Endothelial cell of umbilical vein (primary cell): Measurements from ENCODE around the gene KAZN. TPM values are rescaled to one million over a fixed set of nuclear protein-coding genes. Genes with fewer than 3 reads are reported as not detected.

Experiments used
- BruUV-seq: library from RNA; stranded (reverse); fragments of 400-500 nt; replicated peaks from 2 replicates; lab custom pipeline; 2021; lab: Mats Ljungman, UMichigan
- CTCF ChIA-PET: fragments of 300-600, 350-600 bp; sonication (Branson Sonifier 250); formaldehyde crosslinking; loops from one replicate; lab custom pipeline; 2021; ENCODE audit warnings: antibody characterized with exemption, inconsistent platforms; lab: Charles Lee
- POLR2A ChIA-PET: fragments of 300-600, 350-600 bp; sonication (Branson Sonifier 250); formaldehyde crosslinking; loops from one replicate; lab custom pipeline; 2021; ENCODE audit warnings: antibody characterized with exemption, inconsistent platforms; lab: Charles Lee
- DNase-seq: peaks from one replicate; pipeline ENCODE4 v3.0.0-alpha.2; 2011; ENCODE audit warnings: low read depth, low spot score
- FAIRE-seq: peaks from 2 replicates; lab custom pipeline; 2011; peaks lifted over from hg19 to GRCh38; lab: Jason Lieb, UNC
- H2AFZ ChIP-seq: 2 replicates; pipeline ENCODE4 v1.6.0; 2012; ENCODE audit warnings: low read depth, low read length, control low read depth, inconsistent platforms
- H3K27ac ChIP-seq: 2 replicates; pipeline ENCODE4 v1.5.1; 2011; ENCODE audit warnings: low read depth, mild to moderate bottlenecking, control low read depth, low read length, moderate library complexity; ENCODE audit not compliant: insufficient read depth
- H3K27me3 ChIP-seq, 2 experiments: 2 replicates each; pipeline versions ENCODE4 v1.6.0 to v1.6.1; 2011; ENCODE audit warnings: low read length in 2 of 2, mixed read lengths in 1 of 2; ENCODE audit not compliant: control insufficient read depth in 2 of 2, insufficient read depth in 2 of 2
- H3K36me3 ChIP-seq, 2 experiments: 2 replicates in 1 of 2; 3 replicates in 1 of 2; pipeline ENCODE4 v1.5.1; 2011; ENCODE audit warnings: low read length in 2 of 2, mild to moderate bottlenecking in 1 of 2, moderate library complexity in 1 of 2; ENCODE audit not compliant: control insufficient read depth in 2 of 2, insufficient read depth in 2 of 2; ENCODE audit errors: extremely low read depth in 1 of 2
- H3K4me1 ChIP-seq: 3 replicates; pipeline ENCODE4 v1.5.1; 2011; ENCODE audit warnings: mild to moderate bottlenecking, low read length; ENCODE audit not compliant: control insufficient read depth, insufficient read depth; ENCODE audit errors: extremely low read depth
- H3K4me2 ChIP-seq: 2 replicates; pipeline ENCODE4 v1.6.1; 2011; ENCODE audit warnings: low read length, control low read depth, mixed read lengths; ENCODE audit not compliant: insufficient read depth
- H3K4me3 ChIP-seq, 3 experiments: fragments of 200-600 bp in 1 of 3; sonication (generic), shearing (Covaris generic) in 1 of 3; replicated peaks in 1 of 3; 2 replicates each; pipeline ENCODE4 v1.5.1; 2011 to 2016; ENCODE audit warnings: control low read depth in 3 of 3, low read length in 3 of 3, mild to moderate bottlenecking in 2 of 3, inconsistent platforms in 1 of 3, low read depth in 1 of 3, moderate library complexity in 1 of 3; ENCODE audit not compliant: insufficient read depth in 1 of 3
- H3K79me2 ChIP-seq: 2 replicates; pipeline ENCODE4 v1.6.0; 2012; ENCODE audit warnings: low read length, inconsistent platforms; ENCODE audit not compliant: control insufficient read depth, insufficient read depth
- H3K9ac ChIP-seq: replicated peaks from 2 replicates; pipeline ENCODE3; 2011; ENCODE audit warnings: low read length, control low read depth; ENCODE audit not compliant: insufficient read depth; ENCODE audit errors: extremely low read depth
- H3K9me1 ChIP-seq: replicated peaks from 3 replicates; pipeline ENCODE4 v1.6.0; 2011; ENCODE audit warnings: mild to moderate bottlenecking, low read length; ENCODE audit not compliant: control insufficient read depth, insufficient read depth; ENCODE audit errors: extremely low read depth
- H3K9me3 ChIP-seq: replicated peaks from 2 replicates; pipeline ENCODE4 v1.5.1; 2012; ENCODE audit warnings: low read length, inconsistent platforms; ENCODE audit not compliant: control insufficient read depth, insufficient read depth
- H4K20me1 ChIP-seq: replicated peaks from 2 replicates; pipeline ENCODE3; 2011; ENCODE audit warnings: mild to moderate bottlenecking, low read length; ENCODE audit not compliant: control insufficient read depth, insufficient read depth; ENCODE audit errors: extremely low read depth
- CTCF ChIP-seq, 2 donors: IDR thresholded peaks; 1 replicate in 1 of 2; 2 replicates in 1 of 2; pipeline ENCODE4 v1.5.1; 2011; ENCODE audit warnings: low read length in 2 of 2, mild to moderate bottlenecking in 2 of 2, moderate library complexity in 2 of 2, control low read depth in 1 of 2, inconsistent platforms in 1 of 2, low read depth in 1 of 2; ENCODE audit not compliant: insufficient read depth in 1 of 2; ENCODE audit errors: extremely low read depth in 1 of 2
- EZH2 ChIP-seq: IDR thresholded peaks from 2 replicates; pipeline ENCODE4 v1.6.1; 2012; ENCODE audit warnings: borderline replicate concordance, low read depth, mild to moderate bottlenecking, moderate library complexity, low read length, inconsistent platforms; ENCODE audit not compliant: severe bottlenecking
- FOS ChIP-seq: IDR thresholded peaks from 2 replicates; pipeline ENCODE4 v1.6.1; 2011; ENCODE audit warnings: mild to moderate bottlenecking, low read length, moderate library complexity, borderline replicate concordance; ENCODE audit not compliant: insufficient read depth
- GATA2 ChIP-seq: IDR thresholded peaks from 2 replicates; pipeline ENCODE4 v1.7.0; 2011; ENCODE audit warnings: low read depth, mild to moderate bottlenecking, moderate library complexity, mixed read lengths, low read length; ENCODE audit not compliant: insufficient read length, insufficient read depth
- JUN ChIP-seq: IDR thresholded peaks from 2 replicates; pipeline ENCODE4 v1.6.1; 2011; ENCODE audit warnings: borderline replicate concordance, low read depth; ENCODE audit not compliant: insufficient read length, insufficient read depth
- MYC ChIP-seq: IDR thresholded peaks from one replicate; pipeline ENCODE4 v1.6.1; 2011; ENCODE audit warnings: mild to moderate bottlenecking, low read depth, low read length
- POLR2A ChIP-seq: IDR thresholded peaks from 2 replicates; pipeline ENCODE4 v1.6.1; 2012; ENCODE audit warnings: low read depth, mild to moderate bottlenecking, control low read depth, low read length
- POLR2AphosphoS5 ChIP-seq: IDR thresholded peaks from 2 replicates; pipeline ENCODE4 v1.6.1; 2012; ENCODE audit warnings: low read depth, mild to moderate bottlenecking, control low read depth, low read length, moderate library complexity; ENCODE audit not compliant: insufficient read depth
- dilution Hi-C: fragments of 300-500 bp; cut with MboI; formaldehyde crosslinking; loops from one replicate; pipeline ENCODE4 v1.15.0; 2019; ENCODE audit warnings: low sequenced_read_pairs; ENCODE audit not compliant: extremely low pct_ligation_motif_present
- intact Hi-C: fragments of 100-400 bp; cut with micrococcal nuclease; formaldehyde crosslinking; loops from one replicate; pipeline ENCODE4 v1.10.0; 2022
- polyA plus RNA-seq, 4 experiments: library from polyadenylated mRNA; depleted of rRNA in 3 of 4; stranded (reverse) in 3 of 4; unstranded in 1 of 4; fragments of >200 nt; gene quantifications; 2 replicates each; pipeline versions ENCODE4 v1.2.1 to v1.2.3, GENCODE V29; 2011 to 2012; ENCODE audit warnings: missing spikeins in 1 of 4
- total RNA-seq: library from RNA; stranded (reverse); gene quantifications from 2 replicates; pipeline ENCODE4 v1.2.3, GENCODE V29; 2021
- TF ChIP-seq, protein P1 (sequence below): IDR thresholded peaks from 2 replicates; pipeline ENCODE4 v1.6.1; 2011; ENCODE audit not compliant: insufficient read depth, insufficient read length

The KAZN gene
- total and polyA plus RNA-seq, 2 donors (not counting 3 experiments of a cell fraction or from before 2014, with no cell fraction given) = 1.6 to 5.8 TPM

- intact Hi-C loops (no loop called here), dilution Hi-C loops (no loop called here)
- Histone ChIP-seq H3K27ac (no peak overlapping the region), H2AFZ (no peak overlapping the region), H3K79me2 (no peaks in the 10 kb centered on the region), H3K4me3 (no peak overlapping the region), H3K27me3 (no peaks in the 10 kb centered on the region), H4K20me1 (no peaks in the 10 kb centered on the region), H3K4me1 (no peaks in the 10 kb centered on the region), H3K36me3 (no peaks in the 10 kb centered on the region), H3K9me3 (no peaks in the 10 kb centered on the region), H3K9me1 (no peaks in the 10 kb centered on the region), H3K4me2 (no peak overlapping the region), H3K9ac (no peak overlapping the region)
- no peak for DNase-seq
- TF ChIP-seq FOS = no peak
- no peak for TF ChIP-seq MYC
- no peak for TF ChIP-seq CTCF (IDR thresholded peaks at IDR 0.05; ENCODE audit: extremely low read depth in 1 of 2, insufficient read depth in 1 of 2, low read depth in 1 of 2, low read length in 2 of 2)
- no TSS peak for BruUV-seq
- CTCF ChIA-PET = no interaction called here
- POLR2A ChIA-PET = no interaction called here
- no peak for FAIRE-seq
Measured at GRCh38 chr1:14737561-14738094, 139.1 kb downstream of the KAZN start.

DNA sequence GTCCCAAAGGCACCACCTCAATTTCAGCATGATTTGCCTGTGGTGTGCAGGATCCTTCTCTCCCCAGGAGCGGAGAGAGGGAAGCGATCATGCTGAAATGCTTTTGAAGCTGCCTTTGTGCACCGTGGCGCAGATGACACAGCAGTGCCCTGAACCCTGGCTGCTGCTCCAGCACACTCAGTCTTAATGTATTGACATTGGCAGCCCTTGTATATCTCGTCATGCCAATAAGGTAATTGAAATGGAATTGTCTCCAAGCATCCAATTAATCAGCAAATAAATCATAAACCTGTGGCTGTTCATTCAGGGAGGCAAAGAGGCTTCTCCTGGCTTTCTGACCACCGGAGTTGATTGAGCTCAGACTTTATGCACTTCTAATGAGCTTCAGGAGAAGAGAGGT lies 139.8 kb downstream of the KAZN start:
- Histone ChIP-seq H3K27ac (no peak overlapping the region), H3K36me3 (no peaks in the 10 kb centered on the region), H3K4me1 (no peaks in the 10 kb centered on the region), H3K79me2 (no peaks in the 10 kb centered on the region), H3K4me2 (no peak overlapping the region), H3K9me1 (no peaks in the 10 kb centered on the region), H3K9me3 (no peaks in the 10 kb centered on the region), H3K4me3 (no peak overlapping the region), H3K27me3 (no peaks in the 10 kb centered on the region), H4K20me1 (no peaks in the 10 kb centered on the region), H3K9ac (no peak overlapping the region), H2AFZ (no peak overlapping the region)
- no TSS peak for BruUV-seq
- intact Hi-C loops = no loop called here
- dilution Hi-C loops = no loop called here
- CTCF ChIA-PET = no interaction called here
- POLR2A ChIA-PET = no interaction called here
- FAIRE-seq = no peak
- no peak for TF ChIP-seq CTCF (IDR thresholded peaks at IDR 0.05; ENCODE audit: extremely low read depth in 1 of 2, insufficient read depth in 1 of 2, low read depth in 1 of 2, low read length in 2 of 2)
- no peak for TF ChIP-seq EZH2
- no peak for TF ChIP-seq JUN
- TF ChIP-seq, protein P1, sequence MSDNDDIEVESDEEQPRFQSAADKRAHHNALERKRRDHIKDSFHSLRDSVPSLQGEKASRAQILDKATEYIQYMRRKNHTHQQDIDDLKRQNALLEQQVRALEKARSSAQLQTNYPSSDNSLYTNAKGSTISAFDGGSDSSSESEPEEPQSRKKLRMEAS = no peak
- TF ChIP-seq GATA2 = no peak
- no peak for TF ChIP-seq POLR2AphosphoS5
- no peak for TF ChIP-seq MYC
- TF ChIP-seq FOS = no peak
- TF ChIP-seq POLR2A = no peak
- DNase-seq = no peak
